HepG2 (cell line): ENCODE measurements around the gene QSOX1. TPM values are rescaled to one million over a fixed set of nuclear protein-coding genes. Genes with fewer than 3 reads are reported as not detected.

Source experiments
- ATAC-seq: fragments of 200-7000 bp; cut with Tn5 transposase; 3 replicates; pipeline ENCODE4 v1.9.1; 2020; ENCODE audit warnings: mild to moderate bottlenecking, moderate library complexity
- BruUV-seq: library from RNA; stranded (reverse); fragments of 400-500 nt; replicated peaks from 2 replicates; lab custom pipeline; 2021; lab: Mats Ljungman, UMichigan
- CTCF ChIA-PET: fragments of 300-600 bp; formaldehyde crosslinking; extraction: SDS; loops from one replicate; lab custom pipeline; 2021; ENCODE audit warnings: low total read pairs, inconsistent platforms, low intra/inter-chr PET ratio; lab: Yijun Ruan, JAX
- POLR2A ChIA-PET: fragments of 350-600 bp; sonication (Branson Sonifier 250); formaldehyde crosslinking; loops from one replicate; lab custom pipeline; 2020; ENCODE audit warnings: antibody characterized with exemption, inconsistent platforms; lab: Yijun Ruan, JAX
- DNase-seq: peaks from one replicate; pipeline ENCODE4 v3.0.0-alpha.2; 2015; ENCODE audit warnings: low spot score
- FAIRE-seq: peaks from 3 replicates; lab custom pipeline; 2011; peaks lifted over from hg19 to GRCh38; lab: Jason Lieb, UNC
- H2AFZ ChIP-seq: one replicate; pipeline ENCODE4 v1.6.1; 2011; ENCODE audit warnings: low read length, inconsistent platforms
- H3K27ac ChIP-seq: fragments of 300-600 bp; 3 replicates; pipeline ENCODE4 v1.8.0; 2011; ENCODE audit warnings: mixed run types, mild to moderate bottlenecking, mixed read lengths, low read length, inconsistent platforms; ENCODE audit not compliant: insufficient read depth; ENCODE audit errors: extremely low read length
- H3K27me3 ChIP-seq, 2 experiments: fragments of 200-600 bp in 1 of 2; 2 replicates in 1 of 2; 3 replicates in 1 of 2; pipeline versions ENCODE4 v1.6.0 to v1.8.0; 2011; ENCODE audit warnings: low read length in 2 of 2, mild to moderate bottlenecking in 2 of 2, moderate library complexity in 2 of 2, inconsistent platforms in 1 of 2; ENCODE audit not compliant: insufficient read depth in 2 of 2, control insufficient read depth in 1 of 2
- H3K36me3 ChIP-seq, 2 experiments: fragments of 200-600 bp in 1 of 2; replicated peaks in 1 of 2; 2 replicates in 1 of 2; 3 replicates in 1 of 2; pipeline versions ENCODE4 v1.5.1 to v1.8.0; 2011; ENCODE audit warnings: low read length in 2 of 2, inconsistent platforms in 1 of 2; ENCODE audit not compliant: insufficient read depth in 2 of 2, control insufficient read depth in 1 of 2
- H3K4me1 ChIP-seq: 2 replicates; pipeline ENCODE4 v1.5.1; 2012; ENCODE audit warnings: low read length, inconsistent platforms; ENCODE audit not compliant: insufficient read depth
- H3K4me2 ChIP-seq: 2 replicates; pipeline ENCODE4 v1.6.0; 2011; ENCODE audit warnings: low read depth, low read length, inconsistent platforms
- H3K4me3 ChIP-seq, 3 experiments: fragments of 200-600 bp in 1 of 3; sonication (generic), shearing (Covaris generic) in 1 of 3; replicated peaks in 1 of 3; 2 replicates each; pipeline ENCODE4 v1.5.1; 2011 to 2016; ENCODE audit warnings: low read length in 3 of 3, inconsistent platforms in 2 of 3, low read depth in 2 of 3, mild to moderate bottlenecking in 2 of 3, control low read depth in 1 of 3, mixed read lengths in 1 of 3; ENCODE audit not compliant: insufficient read depth in 1 of 3
- H3K79me2 ChIP-seq: one replicate; pipeline ENCODE4 v1.6.1; 2011; ENCODE audit warnings: low read length, inconsistent platforms; ENCODE audit not compliant: insufficient read depth
- H3K9ac ChIP-seq: 2 replicates; pipeline ENCODE4 v1.6.0; 2011; ENCODE audit warnings: mild to moderate bottlenecking, low read depth, low read length, inconsistent platforms; ENCODE audit not compliant: insufficient read depth
- H3K9me3 ChIP-seq: 2 replicates; pipeline ENCODE4 v1.5.1; 2012; ENCODE audit warnings: mild to moderate bottlenecking, low read length
- H4K20me1 ChIP-seq: 2 replicates; pipeline ENCODE4 v1.6.0; 2011; ENCODE audit warnings: inconsistent platforms, mild to moderate bottlenecking, low read length, moderate library complexity; ENCODE audit not compliant: insufficient read depth
- HOXA7 ChIP-seq: sonication (generic); formaldehyde crosslinking; IDR thresholded peaks from 2 replicates; pipeline ENCODE4 v1.8.1; 2022; ENCODE audit warnings: mild to moderate bottlenecking, missing genetic modification reagents, moderate library complexity
- NR2F1 ChIP-seq, 2 experiments: fragments of 450-650 bp in 1 of 2; formaldehyde crosslinking in 1 of 2; IDR thresholded peaks; 2 replicates each; pipeline versions ENCODE4 v1.5.0 to v1.6.1; 2016 to 2020; ENCODE audit warnings: mild to moderate bottlenecking in 1 of 2, missing compliant biosample characterization in 1 of 2, missing genetic modification reagents in 1 of 2, moderate library complexity in 1 of 2
- RAD51 ChIP-seq: fragments of 450-650 bp; IDR thresholded peaks from 2 replicates; pipeline ENCODE4 v1.6.1; 2016; ENCODE audit warnings: borderline replicate concordance
- ZNF20 ChIP-seq: sonication (generic); formaldehyde crosslinking; IDR thresholded peaks from 2 replicates; pipeline ENCODE4 v1.4.0; 2020; ENCODE audit warnings: mild to moderate bottlenecking, moderate library complexity, missing genetic modification reagents
- ZNF441 ChIP-seq: sonication (generic); formaldehyde crosslinking; IDR thresholded peaks from 2 replicates; pipeline ENCODE4 v1.7.0; 2021; ENCODE audit warnings: missing genetic modification reagents, borderline replicate concordance
- WGBS: methylation state at CpG from one replicate; pipeline ENCODE4 v1.1.6; 2017; ENCODE audit warnings: low lambda C conversion rate; 5-methylcytosine and 5-hydroxymethylcytosine counted together
- in situ Hi-C: cut with HindIII; loops from 2 replicates; pipeline ENCODE4 v1.10.0; 2017; ENCODE audit warnings: low pct_unique_long_range_greater_than_20kb; ENCODE audit not compliant: extremely low pct_ligation_motif_present
- intact Hi-C: fragments of 100-400 bp; cut with micrococcal nuclease; formaldehyde crosslinking; loops from one replicate; pipeline ENCODE4 v1.10.0; 2022; ENCODE audit not compliant: unreplicated experiment
- polyA plus RNA-seq, 8 experiments: library from polyadenylated mRNA; depleted of rRNA in 3 of 8; stranded (reverse) in 7 of 8; unstranded in 1 of 8; fragments of >200 nt; fragmentation: Illumina TruSeq in 4 of 8; extraction: Trizol in 4 of 8; gene quantifications; 2 replicates each; pipeline versions ENCODE4 v1.2.1 to v1.2.3, GENCODE V29; 2011 to 2016; ENCODE audit warnings: low read depth in 4 of 8, missing spikeins in 1 of 8, mixed read lengths in 1 of 8; ENCODE audit not compliant: insufficient read depth in 1 of 8
- total RNA-seq, 5 experiments: library from RNA; depleted of rRNA; stranded (reverse); fragments of >200 nt; fragmentation: Illumina TruSeq; extraction: Trizol; gene quantifications; 2 replicates each; pipeline ENCODE4 v1.2.3, GENCODE V29; 2016; ENCODE audit warnings: low read depth in 1 of 5
- TF ChIP-seq, protein P1 (sequence below): sonication (generic); formaldehyde crosslinking; IDR thresholded peaks from 2 replicates; pipeline ENCODE4 v1.4.0; 2020; ENCODE audit warnings: mild to moderate bottlenecking, missing genetic modification reagents
- TF ChIP-seq, protein P2 (sequence below): sonication (generic); formaldehyde crosslinking; IDR thresholded peaks from 2 replicates; pipeline ENCODE4 v1.4.0; 2020; ENCODE audit warnings: missing genetic modification reagents, borderline replicate concordance
- TF ChIP-seq, protein P3 (sequence below): sonication (generic); formaldehyde crosslinking; IDR thresholded peaks from 2 replicates; pipeline ENCODE4 v1.9.0; 2021; ENCODE audit warnings: missing genetic modification reagents, borderline replicate concordance

QSOX1 gene
- total and polyA plus RNA-seq, 2 of the 13 experiments (the other 11 are each of a cell fraction or from before 2014, with no cell fraction given) = 6.8 to 40.2 TPM

DNA sequence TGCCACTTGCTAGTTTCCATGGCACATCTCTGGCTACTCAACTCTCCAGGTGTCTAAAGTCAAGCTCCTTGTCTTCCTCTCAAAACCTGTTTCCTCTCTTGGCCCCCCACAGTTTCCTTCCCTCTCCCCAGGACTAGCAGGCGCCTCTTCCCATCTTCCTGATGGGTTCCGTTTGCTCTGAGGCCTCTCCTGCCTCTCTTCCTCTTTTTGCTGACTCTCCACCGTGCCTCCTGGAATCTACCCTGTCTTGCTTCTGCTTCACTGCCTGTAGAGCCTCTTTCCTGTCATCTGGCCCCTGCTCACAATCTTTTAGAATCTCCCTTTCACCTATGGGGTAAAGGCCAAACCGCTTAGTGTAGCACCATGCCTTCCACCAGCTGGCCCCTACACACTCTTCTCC lies 53.6 kb downstream of the QSOX1 start (continued):
- TF ChIP-seq, protein P1, sequence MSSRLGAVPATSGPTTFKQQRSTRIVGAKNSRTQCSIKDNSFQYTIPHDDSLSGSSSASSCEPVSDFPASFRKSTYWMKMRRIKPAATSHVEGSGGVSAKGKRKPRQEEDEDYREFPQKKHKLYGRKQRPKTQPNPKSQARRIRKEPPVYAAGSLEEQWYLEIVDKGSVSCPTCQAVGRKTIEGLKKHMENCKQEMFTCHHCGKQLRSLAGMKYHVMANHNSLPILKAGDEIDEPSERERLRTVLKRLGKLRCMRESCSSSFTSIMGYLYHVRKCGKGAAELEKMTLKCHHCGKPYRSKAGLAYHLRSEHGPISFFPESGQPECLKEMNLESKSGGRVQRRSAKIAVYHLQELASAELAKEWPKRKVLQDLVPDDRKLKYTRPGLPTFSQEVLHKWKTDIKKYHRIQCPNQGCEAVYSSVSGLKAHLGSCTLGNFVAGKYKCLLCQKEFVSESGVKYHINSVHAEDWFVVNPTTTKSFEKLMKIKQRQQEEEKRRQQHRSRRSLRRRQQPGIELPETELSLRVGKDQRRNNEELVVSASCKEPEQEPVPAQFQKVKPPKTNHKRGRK (CRISPR knock-in tag) = no peak
- TF ChIP-seq HOXA7 (CRISPR knock-in tag) (no peak), RAD51 (no peak)
- TF ChIP-seq, protein P2, sequence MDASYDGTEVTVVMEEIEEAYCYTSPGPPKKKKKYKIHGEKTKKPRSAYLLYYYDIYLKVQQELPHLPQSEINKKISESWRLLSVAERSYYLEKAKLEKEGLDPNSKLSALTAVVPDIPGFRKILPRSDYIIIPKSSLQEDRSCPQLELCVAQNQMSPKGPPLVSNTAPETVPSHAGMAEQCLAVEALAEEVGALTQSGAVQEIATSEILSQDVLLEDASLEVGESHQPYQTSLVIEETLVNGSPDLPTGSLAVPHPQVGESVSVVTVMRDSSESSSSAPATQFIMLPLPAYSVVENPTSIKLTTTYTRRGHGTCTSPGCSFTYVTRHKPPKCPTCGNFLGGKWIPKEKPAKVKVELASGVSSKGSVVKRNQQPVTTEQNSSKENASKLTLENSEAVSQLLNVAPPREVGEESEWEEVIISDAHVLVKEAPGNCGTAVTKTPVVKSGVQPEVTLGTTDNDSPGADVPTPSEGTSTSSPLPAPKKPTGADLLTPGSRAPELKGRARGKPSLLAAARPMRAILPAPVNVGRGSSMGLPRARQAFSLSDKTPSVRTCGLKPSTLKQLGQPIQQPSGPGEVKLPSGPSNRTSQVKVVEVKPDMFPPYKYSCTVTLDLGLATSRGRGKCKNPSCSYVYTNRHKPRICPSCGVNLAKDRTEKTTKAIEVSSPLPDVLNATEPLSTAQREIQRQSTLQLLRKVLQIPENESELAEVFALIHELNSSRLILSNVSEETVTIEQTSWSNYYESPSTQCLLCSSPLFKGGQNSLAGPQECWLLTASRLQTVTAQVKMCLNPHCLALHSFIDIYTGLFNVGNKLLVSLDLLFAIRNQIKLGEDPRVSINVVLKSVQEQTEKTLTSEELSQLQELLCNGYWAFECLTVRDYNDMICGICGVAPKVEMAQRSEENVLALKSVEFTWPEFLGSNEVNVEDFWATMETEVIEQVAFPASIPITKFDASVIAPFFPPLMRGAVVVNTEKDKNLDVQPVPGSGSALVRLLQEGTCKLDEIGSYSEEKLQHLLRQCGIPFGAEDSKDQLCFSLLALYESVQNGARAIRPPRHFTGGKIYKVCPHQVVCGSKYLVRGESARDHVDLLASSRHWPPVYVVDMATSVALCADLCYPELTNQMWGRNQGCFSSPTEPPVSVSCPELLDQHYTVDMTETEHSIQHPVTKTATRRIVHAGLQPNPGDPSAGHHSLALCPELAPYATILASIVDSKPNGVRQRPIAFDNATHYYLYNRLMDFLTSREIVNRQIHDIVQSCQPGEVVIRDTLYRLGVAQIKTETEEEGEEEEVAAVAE (CRISPR knock-in tag) = no peak

DNA sequence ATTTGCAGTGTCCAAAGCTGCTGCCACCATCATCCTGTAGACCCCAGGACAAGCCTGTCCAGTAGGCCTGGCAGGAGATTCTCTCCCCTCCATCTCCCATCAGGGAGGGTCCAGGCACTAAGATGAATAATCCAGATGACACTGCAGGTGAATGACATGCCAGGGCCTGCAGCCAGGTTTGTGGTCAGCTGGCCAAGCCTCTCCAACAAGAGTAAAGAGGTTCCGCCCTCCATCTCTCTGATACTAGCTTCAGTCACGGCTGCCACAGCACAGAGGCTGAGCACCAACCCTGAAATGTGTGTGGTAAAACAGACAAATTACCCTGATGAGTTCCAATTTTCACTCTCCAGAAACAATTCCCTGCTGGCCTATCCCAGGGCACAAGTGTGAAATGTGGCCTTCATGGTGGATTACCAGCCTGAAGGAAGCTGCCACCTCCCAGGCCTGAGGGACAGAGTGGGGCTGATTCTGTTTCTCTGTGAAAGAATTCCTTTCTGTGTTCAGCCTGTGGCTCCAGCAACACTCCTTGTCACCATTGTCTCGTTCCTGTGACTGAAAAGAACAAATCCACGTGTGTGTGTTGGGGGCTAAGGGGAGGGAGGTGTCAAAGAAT lies 55.4 kb downstream of the QSOX1 start:
- no TSS peak for BruUV-seq
- WGBS = 21% methylated on average over 4 of the region's 4 CpGs
- H3K27ac ChIP-seq = no peak overlapping the region
- H3K27me3 ChIP-seq = peaks cover 0 to 8% of the 10 kb centered on the region in 2 experiments; a peak in 2 of 5 replicates
- FAIRE-seq (no peak), ATAC-seq (no peak), DNase-seq (no peak)
- no peak overlapping the region for H3K4me2 ChIP-seq
- H3K9ac ChIP-seq = no peak overlapping the region
- intact Hi-C loops (no loop called here), in situ Hi-C loops (no loop called here)
- H3K4me1 ChIP-seq = no peaks in the 10 kb centered on the region
- CTCF ChIA-PET = no interaction called here
- no peaks in the 10 kb centered on the region for H4K20me1 ChIP-seq
- TF ChIP-seq ZNF441 (no peak), NR2F1 (CRISPR knock-in tag; IDR thresholded peaks at IDR 0.05) (no peak), ZNF20 (CRISPR knock-in tag) (no peak)
- TF ChIP-seq, protein P3, sequence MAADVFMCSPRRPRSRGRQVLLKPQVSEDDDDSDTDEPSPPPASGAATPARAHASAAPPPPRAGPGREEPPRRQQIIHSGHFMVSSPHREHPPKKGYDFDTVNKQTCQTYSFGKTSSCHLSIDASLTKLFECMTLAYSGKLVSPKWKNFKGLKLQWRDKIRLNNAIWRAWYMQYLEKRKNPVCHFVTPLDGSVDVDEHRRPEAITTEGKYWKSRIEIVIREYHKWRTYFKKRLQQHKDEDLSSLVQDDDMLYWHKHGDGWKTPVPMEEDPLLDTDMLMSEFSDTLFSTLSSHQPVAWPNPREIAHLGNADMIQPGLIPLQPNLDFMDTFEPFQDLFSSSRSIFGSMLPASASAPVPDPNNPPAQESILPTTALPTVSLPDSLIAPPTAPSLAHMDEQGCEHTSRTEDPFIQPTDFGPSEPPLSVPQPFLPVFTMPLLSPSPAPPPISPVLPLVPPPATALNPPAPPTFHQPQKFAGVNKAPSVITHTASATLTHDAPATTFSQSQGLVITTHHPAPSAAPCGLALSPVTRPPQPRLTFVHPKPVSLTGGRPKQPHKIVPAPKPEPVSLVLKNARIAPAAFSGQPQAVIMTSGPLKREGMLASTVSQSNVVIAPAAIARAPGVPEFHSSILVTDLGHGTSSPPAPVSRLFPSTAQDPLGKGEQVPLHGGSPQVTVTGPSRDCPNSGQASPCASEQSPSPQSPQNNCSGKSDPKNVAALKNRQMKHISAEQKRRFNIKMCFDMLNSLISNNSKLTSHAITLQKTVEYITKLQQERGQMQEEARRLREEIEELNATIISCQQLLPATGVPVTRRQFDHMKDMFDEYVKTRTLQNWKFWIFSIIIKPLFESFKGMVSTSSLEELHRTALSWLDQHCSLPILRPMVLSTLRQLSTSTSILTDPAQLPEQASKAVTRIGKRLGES (CRISPR knock-in tag) = no peak
- H2AFZ ChIP-seq = no peak overlapping the region
- H3K36me3 ChIP-seq = no peaks in the 10 kb centered on the region
- H3K4me3 ChIP-seq = no peak overlapping the region
- H3K79me2 ChIP-seq = no peaks in the 10 kb centered on the region
- POLR2A ChIA-PET = no interaction called here
- no peaks in the 10 kb centered on the region for H3K9me3 ChIP-seq
